Fibroblast of lung (primary cell): ENCODE measurements around the gene CXCL17. TPM values are rescaled to one million over a fixed set of nuclear protein-coding genes. Genes with fewer than 3 reads are reported as not detected.

Experiments
- DNase-seq, 2 donors: peaks; one replicate each; pipeline versions ENCODE4 v3.0.0 to v3.0.0-alpha.2; 2010; ENCODE audit warnings: low read depth in 2 of 2
- H2AFZ ChIP-seq: 2 replicates; pipeline ENCODE4 v1.5.1; 2012; ENCODE audit warnings: low read length, control low read depth, inconsistent platforms
- H3K27ac ChIP-seq: 2 replicates; pipeline ENCODE4 v1.5.1; 2011; ENCODE audit warnings: low read length, control low read depth; ENCODE audit not compliant: insufficient read depth
- H3K27me3 ChIP-seq: 2 replicates; pipeline ENCODE4 v1.5.1; 2011; ENCODE audit warnings: mild to moderate bottlenecking, low read length; ENCODE audit not compliant: control insufficient read depth, insufficient read depth
- H3K36me3 ChIP-seq: 2 replicates; pipeline ENCODE4 v1.5.1; 2011; ENCODE audit warnings: low read length; ENCODE audit not compliant: control insufficient read depth, insufficient read depth
- H3K4me1 ChIP-seq: 2 replicates; pipeline ENCODE4 v1.5.1; 2011; ENCODE audit warnings: low read length; ENCODE audit not compliant: control insufficient read depth, insufficient read depth; ENCODE audit errors: extremely low read depth
- H3K4me2 ChIP-seq: 2 replicates; pipeline ENCODE4 v1.5.1; 2011; ENCODE audit warnings: low read length, control low read depth; ENCODE audit not compliant: insufficient read depth; ENCODE audit errors: extremely low read depth
- H3K4me3 ChIP-seq, 4 experiments: fragments of 200-600 bp in 1 of 4; sonication (generic) in 1 of 4; replicated peaks in 1 of 4; 2 replicates each; pipeline ENCODE4 v1.5.1; 2011 to 2016; ENCODE audit warnings: low read length in 4 of 4, low read depth in 3 of 4, mild to moderate bottlenecking in 3 of 4, control low read depth in 2 of 4, inconsistent platforms in 1 of 4, mixed read lengths in 1 of 4; ENCODE audit not compliant: insufficient read depth in 1 of 4; ENCODE audit errors: control extremely low read depth in 1 of 4
- H3K79me2 ChIP-seq: 2 replicates; pipeline ENCODE4 v1.5.1; 2012; ENCODE audit warnings: mild to moderate bottlenecking, low read length, inconsistent platforms; ENCODE audit not compliant: control insufficient read depth, insufficient read depth
- H3K9ac ChIP-seq: 2 replicates; pipeline ENCODE4 v1.5.1; 2011; ENCODE audit warnings: mild to moderate bottlenecking, low read length, control low read depth; ENCODE audit not compliant: insufficient read depth
- H3K9me3 ChIP-seq: 2 replicates; pipeline ENCODE4 v1.5.1; 2012; ENCODE audit warnings: low read depth, low read length; ENCODE audit not compliant: control insufficient read depth, insufficient read depth
- H4K20me1 ChIP-seq: 2 replicates; pipeline ENCODE4 v1.5.1; 2011; ENCODE audit warnings: low read length; ENCODE audit not compliant: control insufficient read depth, insufficient read depth; ENCODE audit errors: extremely low read depth
- EZH2 ChIP-seq: IDR thresholded peaks from 2 replicates; pipeline ENCODE4 v1.5.1; 2012; ENCODE audit warnings: low read length, control low read depth, mild to moderate bottlenecking; ENCODE audit errors: missing control alignments
- polyA plus RNA-seq, 2 donors: library from polyadenylated mRNA; depleted of rRNA in 1 of 2; stranded (reverse) in 1 of 2; unstranded in 1 of 2; fragments of >200 nt; gene quantifications; 2 replicates each; pipeline ENCODE4 v1.2.1, GENCODE V29; 2011 to 2012; ENCODE audit warnings: missing spikeins in 1 of 2
- total RNA-seq: library from RNA; depleted of rRNA; stranded (reverse); fragments of >200 nt; gene quantifications from 2 replicates; pipeline ENCODE4 v1.2.1, GENCODE V29; 2014
- TF ChIP-seq, protein P1 (sequence below), 2 donors: IDR thresholded peaks in 1 of 2; conservative IDR thresholded peaks in 1 of 2; 1 replicate in 1 of 2; 2 replicates in 1 of 2; pipeline ENCODE4 v1.5.1; 2011 to 2012; ENCODE audit warnings: low read length in 2 of 2, control low read depth in 1 of 2, inconsistent platforms in 1 of 2, low read depth in 1 of 2, mild to moderate bottlenecking in 1 of 2

CXCL17 gene
- total and polyA plus RNA-seq, 2 donors (not counting 1 experiment from before 2014, with no cell fraction given), result not detected

GRCh38 chr19:42427313-42427712, 15.4 kb downstream of the CXCL17 start, which contains the start of gene LIPE:
Gene LIPE, minus strand, starts transcription at chr19:42427388. Its CDS starts 239 bp downstream, at chr19:42427149.
- no peaks in the 10 kb centered on the region for H3K9me3 ChIP-seq
- no peak within 1 kb of the TSS for H3K27ac ChIP-seq
- H3K79me2 ChIP-seq, result no peaks in the 10 kb centered on the region
- H2AFZ ChIP-seq, result no peak within 1 kb of the TSS
- no peak within 1 kb of the TSS for H3K4me2 ChIP-seq
- no peak within 1 kb of the TSS for H3K9ac ChIP-seq
- H3K4me3 ChIP-seq, result no peak within 1 kb of the TSS
- no peaks in the 10 kb centered on the region for H4K20me1 ChIP-seq
- DNase-seq, result peak in 1 of 2 donors; percentile 40
- peaks cover 5% of the 10 kb centered on the region for H3K4me1 ChIP-seq
- H3K36me3 ChIP-seq, result no peaks in the 10 kb centered on the region
- no peaks in the 10 kb centered on the region for H3K27me3 ChIP-seq
- TF ChIP-seq, protein P1, sequence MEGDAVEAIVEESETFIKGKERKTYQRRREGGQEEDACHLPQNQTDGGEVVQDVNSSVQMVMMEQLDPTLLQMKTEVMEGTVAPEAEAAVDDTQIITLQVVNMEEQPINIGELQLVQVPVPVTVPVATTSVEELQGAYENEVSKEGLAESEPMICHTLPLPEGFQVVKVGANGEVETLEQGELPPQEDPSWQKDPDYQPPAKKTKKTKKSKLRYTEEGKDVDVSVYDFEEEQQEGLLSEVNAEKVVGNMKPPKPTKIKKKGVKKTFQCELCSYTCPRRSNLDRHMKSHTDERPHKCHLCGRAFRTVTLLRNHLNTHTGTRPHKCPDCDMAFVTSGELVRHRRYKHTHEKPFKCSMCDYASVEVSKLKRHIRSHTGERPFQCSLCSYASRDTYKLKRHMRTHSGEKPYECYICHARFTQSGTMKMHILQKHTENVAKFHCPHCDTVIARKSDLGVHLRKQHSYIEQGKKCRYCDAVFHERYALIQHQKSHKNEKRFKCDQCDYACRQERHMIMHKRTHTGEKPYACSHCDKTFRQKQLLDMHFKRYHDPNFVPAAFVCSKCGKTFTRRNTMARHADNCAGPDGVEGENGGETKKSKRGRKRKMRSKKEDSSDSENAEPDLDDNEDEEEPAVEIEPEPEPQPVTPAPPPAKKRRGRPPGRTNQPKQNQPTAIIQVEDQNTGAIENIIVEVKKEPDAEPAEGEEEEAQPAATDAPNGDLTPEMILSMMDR (conservative IDR thresholded peaks at IDR 0.05 in 1 of 2, IDR thresholded peaks at IDR 0.05 in 1 of 2; ENCODE audit: low read depth in 1 of 2, low read length in 2 of 2), result no peak

- Histone ChIP-seq H3K4me1 (peaks cover 5% of the 10 kb centered on the region), H3K79me2 (no peaks in the 10 kb centered on the region), H3K27me3 (no peaks in the 10 kb centered on the region)
Measured at GRCh38 chr19:42426643-42427042, 16.1 kb downstream of the CXCL17 start.

GRCh38 chr19:42424712-42425131, 18.0 kb downstream of the CXCL17 start:
- H3K27ac ChIP-seq, result no peak overlapping the region
- H3K4me1 ChIP-seq, result peaks cover 5% of the 10 kb centered on the region
- no peaks in the 10 kb centered on the region for H3K9me3 ChIP-seq
- no peak overlapping the region for H3K4me2 ChIP-seq
- no peak overlapping the region for H3K4me3 ChIP-seq
- H3K27me3 ChIP-seq, result no peaks in the 10 kb centered on the region
- TF ChIP-seq EZH2, result no peak
- TF ChIP-seq, protein P1 (conservative IDR thresholded peaks at IDR 0.05 in 1 of 2, IDR thresholded peaks at IDR 0.05 in 1 of 2; ENCODE audit: low read depth in 1 of 2, low read length in 2 of 2), result peak in 1 of 2 donors; percentile 2
- H3K79me2 ChIP-seq, result no peaks in the 10 kb centered on the region
- no peak for DNase-seq
- H2AFZ ChIP-seq, result no peak overlapping the region
- no peaks in the 10 kb centered on the region for H3K36me3 ChIP-seq
- no peaks in the 10 kb centered on the region for H4K20me1 ChIP-seq
- no peak overlapping the region for H3K9ac ChIP-seq

More at GRCh38 chr19:42426643-42427042, 16.1 kb downstream of the CXCL17 start:
- no peaks in the 10 kb centered on the region for H3K9me3 ChIP-seq
- H3K9ac ChIP-seq, result no peak overlapping the region
- no peak overlapping the region for H2AFZ ChIP-seq
- H4K20me1 ChIP-seq, result no peaks in the 10 kb centered on the region
- H3K4me2 ChIP-seq, result no peak overlapping the region
- H3K27ac ChIP-seq, result no peak overlapping the region
- TF ChIP-seq EZH2, result no peak
- TF ChIP-seq, protein P1 (conservative IDR thresholded peaks at IDR 0.05 in 1 of 2, IDR thresholded peaks at IDR 0.05 in 1 of 2; ENCODE audit: low read depth in 1 of 2, low read length in 2 of 2), result no peak
- no peaks in the 10 kb centered on the region for H3K36me3 ChIP-seq
- no peak overlapping the region for H3K4me3 ChIP-seq
- DNase-seq, result no peak
